Hematopoietic multipotent progenitor cell treated with erythropoietin and hydrocortisone succinate and interleukin-3 and kit ligand, for 6 days (in vitro differentiated cells): ENCODE results near the gene FCAMR.

ENCODE experiments used
- DNase-seq: peaks from one replicate; pipeline ENCODE4 v3.0.0-alpha.2; 2015

The FCAMR gene

DNA sequence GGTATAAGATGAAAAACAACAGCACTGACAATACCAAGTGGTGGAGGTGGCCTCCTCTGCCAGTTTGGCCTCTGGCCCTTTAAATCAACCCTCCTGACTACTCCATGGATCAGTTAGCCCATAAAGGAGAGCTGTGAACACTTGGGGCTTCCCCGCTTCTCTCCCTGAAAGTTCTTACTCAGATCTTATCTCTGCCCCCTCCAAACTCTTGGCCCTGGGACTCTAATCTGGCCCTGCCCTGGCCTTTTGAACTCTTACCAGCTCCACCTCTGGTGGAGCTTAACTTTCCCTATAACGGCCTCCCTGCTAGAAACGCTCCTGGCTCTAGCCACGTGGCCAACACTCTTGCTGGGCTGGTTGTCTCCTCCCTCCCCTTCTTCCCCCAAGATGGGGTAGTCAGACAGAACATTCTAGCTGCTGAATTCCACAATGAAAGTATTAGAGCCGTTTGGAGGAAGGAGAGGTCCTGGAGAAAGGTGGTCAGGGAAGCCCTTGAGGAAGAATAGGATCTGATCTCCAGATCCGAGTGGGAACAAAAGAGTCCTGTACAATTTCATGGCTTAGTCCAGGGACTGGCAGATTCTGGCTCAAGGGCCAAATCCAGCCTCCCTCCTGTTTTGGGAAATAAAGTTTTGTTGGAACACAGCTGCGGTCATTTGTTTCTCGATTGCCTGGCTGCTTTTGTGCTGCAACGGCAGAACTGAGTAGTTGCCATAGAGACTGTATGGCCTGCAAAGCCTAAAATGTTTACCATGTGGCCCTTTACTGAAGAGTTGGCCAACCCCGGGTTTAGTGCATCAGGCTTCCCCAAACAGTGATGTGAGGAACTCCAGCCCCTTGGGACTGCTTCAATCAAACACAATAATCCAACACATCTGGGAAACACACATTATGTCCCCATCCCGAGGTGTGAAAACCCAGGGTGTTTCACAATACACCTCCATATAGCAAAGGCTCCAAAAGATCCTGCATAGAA lies 14.5 kb downstream of the FCAMR start:
- no peak for DNase-seq

DNA sequence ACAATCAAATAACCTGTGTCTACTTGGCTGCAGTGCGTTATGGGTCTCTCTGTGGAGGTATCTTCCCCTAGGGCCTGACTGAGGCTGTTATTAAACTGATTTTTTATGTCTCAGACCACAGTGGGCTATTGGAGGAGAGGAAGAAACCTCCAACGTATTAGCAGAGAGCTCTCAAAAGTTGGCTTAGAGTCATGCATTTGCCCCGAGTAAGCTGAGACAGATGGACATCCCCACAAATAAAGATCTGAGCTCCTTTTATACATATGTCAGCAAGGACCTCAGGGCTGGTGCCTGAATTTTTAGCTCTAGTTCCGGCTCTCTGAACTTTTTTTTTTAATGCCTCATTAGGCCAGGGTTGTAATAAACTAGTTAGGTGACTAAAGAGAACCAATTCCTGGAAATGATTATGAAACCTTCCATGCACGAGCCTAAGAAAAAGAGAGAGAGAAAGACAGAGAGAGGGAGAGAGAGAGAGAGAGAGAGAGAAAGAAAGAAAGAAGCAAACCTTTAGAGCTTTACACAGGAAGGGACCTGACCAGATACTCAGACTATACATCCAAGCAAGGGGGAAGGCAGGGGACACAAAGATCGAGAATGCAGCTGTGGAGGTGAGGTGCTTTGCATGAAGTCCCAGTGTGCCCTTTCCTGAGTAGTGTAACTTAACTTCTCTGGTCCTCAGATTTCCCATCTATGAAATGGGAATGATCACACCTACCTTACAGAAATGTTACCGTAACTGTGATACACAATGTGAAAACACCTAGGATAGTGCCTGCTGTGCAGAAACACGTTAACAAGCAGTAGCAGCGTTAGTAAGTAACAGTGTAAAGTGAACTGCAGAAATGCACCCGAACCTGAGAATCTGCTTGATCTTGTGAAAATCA lies 15.6 kb downstream of the FCAMR start:
- no peak for DNase-seq

GRCh38 chr1:206953626-206954025 lies 16.6 kb downstream of the FCAMR start:
- DNase-seq = no peak

DNA sequence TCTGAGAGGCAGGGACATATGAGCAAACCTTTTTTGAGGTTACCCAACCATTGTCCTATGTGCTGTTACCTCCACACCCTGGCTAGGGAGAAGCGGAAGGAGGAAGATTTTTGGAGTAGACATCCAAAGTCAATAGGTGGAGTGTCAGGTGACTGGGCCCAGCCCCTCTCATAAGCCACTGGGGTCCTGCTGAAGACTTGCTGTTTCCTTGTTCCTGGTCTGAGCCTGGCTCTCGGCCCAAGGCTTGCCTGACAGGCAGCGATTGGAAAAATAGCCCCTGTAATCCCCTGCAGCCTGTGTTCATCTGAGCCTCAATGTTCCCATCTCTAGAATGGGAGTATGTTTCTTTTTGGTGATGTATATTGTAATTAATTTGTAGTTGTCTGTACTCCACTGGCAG lies 17.1 kb downstream of the FCAMR start:
- DNase-seq = no peak

DNA sequence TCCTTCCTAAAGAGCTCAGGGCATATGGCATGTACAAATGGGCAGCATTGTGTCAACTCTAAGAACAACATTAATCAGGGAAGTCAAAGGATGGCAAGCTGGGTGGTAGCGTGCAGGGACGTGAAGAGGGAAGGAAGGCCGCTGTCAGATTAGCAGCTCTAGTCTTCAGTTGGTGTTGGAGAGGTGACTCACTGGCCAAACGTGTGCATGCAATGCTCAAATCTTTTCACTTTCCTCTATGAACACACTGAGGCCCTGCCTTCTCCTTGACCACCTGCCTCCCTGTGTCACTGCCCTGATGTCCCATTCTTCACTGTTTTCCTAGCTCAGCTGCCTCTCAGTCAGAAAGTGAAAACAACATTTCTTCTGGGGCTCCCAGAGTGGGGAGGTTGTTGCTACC lies 18.1 kb downstream of the FCAMR start:
- peak; percentile 59 for DNase-seq

DNA sequence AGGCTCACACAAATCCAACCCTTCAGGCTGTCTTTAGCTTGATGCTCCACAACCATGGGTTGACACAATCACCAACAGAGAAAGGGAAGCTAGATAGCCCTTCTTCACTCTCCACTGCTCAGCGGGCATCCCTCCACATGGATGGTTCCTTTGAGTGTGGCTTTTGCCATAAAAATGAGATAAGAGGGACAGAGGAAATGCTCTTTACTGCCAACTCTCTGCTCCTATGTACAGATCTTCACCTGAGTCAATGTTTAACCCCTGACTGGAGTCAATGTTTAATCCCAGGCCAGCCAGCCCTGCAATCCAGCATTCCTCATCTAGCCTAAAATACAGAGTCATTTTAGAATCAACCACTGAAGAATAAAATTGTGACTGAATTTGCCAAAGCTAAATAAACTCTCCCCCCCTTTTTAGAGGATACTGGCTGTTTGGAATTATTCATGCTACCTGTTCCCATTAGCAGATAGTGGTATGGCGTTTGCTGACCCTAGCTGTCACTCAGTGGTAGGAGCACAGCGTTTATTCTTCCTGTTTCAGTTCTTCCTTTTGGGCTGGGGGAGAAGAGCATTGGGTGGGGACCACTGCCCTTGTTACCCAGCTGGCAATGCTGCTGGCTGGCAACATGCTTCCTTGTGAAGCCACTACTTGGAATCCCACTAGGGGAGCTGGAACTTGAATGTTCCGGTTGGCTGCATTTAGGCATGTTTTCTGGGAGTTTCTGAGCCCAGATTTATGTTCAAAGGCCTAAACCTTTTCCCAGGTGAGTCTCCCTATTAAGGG lies 18.8 kb downstream of the FCAMR start:
- DNase-seq = no peak

DNA sequence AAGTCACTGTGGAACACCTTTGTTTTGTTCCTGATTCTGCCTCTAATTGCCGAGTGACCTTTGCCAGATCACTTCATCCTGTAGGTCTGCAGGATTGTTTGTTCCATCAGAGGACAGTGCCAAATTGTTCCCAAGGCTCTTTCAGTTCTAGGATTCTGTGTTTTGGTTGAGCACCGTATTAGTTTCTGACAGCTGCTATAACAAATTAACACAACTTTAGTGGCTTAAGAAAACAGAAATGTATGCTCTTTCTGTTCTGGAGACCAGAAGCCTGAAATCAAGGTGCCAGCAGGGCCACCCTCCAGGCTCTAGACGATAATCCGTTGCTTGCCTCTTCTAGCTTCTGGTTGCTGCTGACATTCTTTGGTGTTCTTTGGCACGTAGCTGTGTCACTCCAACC lies 20.6 kb downstream of the FCAMR start:
- DNase-seq = no peak

DNA sequence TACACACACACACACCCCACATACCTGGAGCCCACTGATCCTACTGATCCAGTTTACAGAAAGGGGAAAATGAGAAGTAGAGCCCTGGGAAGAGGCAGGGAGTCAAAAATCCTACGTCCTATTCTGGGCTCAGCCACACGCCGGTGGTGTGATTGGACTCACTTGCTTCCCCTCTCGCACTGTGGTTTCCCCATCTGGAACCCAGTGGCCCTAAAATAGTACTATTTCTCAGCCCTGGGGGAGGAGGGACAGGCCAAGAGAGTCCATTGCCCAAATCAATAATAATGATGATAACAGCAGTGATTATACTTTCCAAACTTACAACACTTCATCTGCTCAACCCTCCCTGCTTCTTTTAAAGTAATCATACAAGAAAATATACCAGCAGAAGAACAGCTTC lies 21.1 kb downstream of the FCAMR start:
- no peak for DNase-seq

- no peak for DNase-seq
Observed at GRCh38 chr1:206947255-206947654, 23.0 kb downstream of the FCAMR start.

DNA sequence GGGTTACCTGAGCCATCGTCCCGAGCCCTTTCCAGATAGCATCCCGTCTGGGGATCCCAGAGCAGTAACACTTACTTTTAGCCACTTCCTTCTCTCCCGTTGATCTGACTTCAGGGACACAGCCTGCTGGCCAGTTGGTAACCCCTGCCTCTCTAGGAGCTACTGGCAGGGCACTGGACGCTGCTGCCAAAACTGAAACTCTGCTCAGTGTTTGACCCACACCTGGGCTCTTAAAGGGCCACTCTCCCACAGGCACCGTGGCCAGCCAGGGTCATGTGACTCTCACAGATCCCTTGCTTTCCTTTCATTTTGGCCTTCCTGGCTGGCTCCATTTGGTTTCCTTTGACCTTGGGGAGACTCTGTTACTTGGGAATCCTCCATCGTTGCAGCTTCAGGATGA lies 24.0 kb downstream of the FCAMR start, which contains the start of gene PIGR:
TSS of gene PIGR (minus strand) at position 206 of the 400 bp plus-strand sequence. CDS start 5,935 bp downstream, outside the sequence.
- DNase-seq = no peak

DNA sequence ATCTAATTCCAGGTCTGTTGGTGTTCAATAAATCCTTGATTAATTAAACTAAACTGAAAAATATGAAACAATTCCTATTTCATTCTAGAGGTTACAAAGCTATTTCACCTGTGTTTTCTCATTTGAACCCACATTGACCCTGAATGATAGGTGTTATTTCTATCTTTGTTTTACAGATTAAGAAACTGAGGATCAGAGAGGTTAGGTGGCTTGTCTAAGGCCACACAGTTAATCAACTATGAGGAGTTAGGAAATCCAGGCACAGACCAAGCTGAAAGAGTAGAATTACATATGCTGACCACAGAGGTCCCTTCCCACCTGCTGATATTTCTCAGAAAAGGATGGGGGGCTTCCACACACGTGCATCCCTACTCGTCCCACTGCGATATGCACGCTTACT lies 24.5 kb downstream of the FCAMR start:
- DNase-seq = no peak

DNA sequence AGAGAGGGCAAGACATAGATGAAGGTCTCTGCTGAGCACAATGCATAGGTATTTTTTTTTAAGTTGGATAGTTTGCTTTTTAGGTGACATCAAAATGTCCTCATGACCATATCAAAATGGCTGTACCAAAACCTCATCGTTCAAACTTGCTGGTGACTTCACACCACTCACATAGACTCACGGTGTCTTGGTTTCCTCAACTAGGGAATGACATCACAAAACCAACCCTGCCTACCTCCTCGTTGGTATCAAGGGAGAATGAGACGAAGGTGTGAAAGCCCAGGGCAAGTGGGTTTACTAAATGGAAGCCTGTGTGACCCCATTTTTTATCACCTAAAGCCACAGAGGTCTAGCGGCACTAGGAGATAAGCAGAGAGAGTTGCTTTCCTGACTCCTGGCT lies 25.6 kb downstream of the FCAMR start:
- peak; percentile 47 for DNase-seq

- DNase-seq = peak; percentile 88
Observed at GRCh38 chr1:206941766-206942418, 28.4 kb downstream of the FCAMR start.

GRCh38 chr1:206940588-206940936 lies 29.7 kb downstream of the FCAMR start:
- no peak for DNase-seq

DNA sequence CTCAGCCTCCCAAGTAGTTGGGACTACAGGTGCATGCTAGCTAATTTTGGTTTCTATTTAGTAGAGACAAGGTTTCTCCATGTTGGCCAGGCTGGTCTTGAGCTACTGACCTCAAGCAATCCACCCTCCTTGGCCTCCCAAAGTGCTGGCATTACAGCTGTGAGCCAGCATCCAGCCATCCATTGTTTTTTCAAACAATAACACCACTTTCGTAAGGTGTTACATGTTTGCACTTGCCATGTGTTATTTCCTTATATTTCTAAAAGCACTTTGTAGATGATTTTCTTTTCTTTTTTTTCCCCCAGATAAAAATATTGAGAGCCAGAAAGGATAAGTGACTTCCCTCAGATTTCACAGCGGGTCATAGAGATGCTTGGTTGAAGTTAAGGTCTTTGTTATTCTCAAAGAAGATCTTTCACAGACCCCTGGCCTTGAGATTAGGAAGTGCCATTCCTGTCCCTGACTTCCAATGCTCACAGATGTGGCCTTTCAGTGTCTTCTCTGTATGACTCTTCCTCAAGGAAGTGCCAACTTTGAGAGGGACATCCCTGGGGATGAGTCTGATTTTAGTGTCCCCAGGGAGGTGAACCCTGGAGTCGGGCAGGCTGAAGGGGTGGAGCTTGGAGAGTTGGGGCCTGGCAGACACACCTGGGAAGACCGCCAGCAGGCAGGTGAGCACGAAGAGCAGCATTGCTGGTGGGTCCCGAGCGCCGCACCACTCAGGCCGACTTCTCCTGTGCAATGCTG lies 30.2 kb downstream of the FCAMR start:
- no peak for DNase-seq

- no peak for DNase-seq
Observed at GRCh38 chr1:206939131-206939530, 31.1 kb downstream of the FCAMR start.

- DNase-seq = no peak
Observed at GRCh38 chr1:206937425-206937824, 32.8 kb downstream of the FCAMR start.

DNA sequence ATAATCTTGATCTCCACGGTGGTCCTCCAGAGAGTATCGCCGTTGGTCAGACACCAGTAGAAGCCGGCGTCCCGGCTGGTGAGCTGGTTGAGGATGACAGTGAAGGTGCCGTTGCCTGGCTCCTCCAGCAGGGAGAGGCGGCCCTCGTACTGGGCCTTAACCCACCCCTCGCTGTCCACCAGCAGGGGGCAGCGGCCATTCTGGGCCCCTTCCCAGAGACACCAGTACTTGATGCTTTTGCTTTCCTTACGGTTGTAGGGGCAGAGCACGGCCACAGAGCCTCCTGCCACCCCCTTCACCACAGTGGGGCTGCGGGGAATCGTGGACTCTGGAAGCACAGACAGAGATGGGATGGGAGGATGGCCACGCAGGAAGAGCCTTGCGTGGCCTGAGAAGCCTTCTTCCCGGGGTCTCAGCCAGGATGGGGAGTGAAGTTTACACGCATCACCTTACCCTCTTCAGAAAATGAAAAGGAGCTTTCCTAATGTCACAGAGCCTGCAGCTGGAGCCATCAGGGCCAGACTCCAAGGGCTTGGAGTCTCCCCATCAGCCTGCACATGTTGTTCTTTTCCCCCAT lies 34.7 kb downstream of the FCAMR start:
- DNase-seq = peak; percentile 81

GRCh38 chr1:206933333-206933945 lies 36.8 kb downstream of the FCAMR start:
- peak; percentile 70 for DNase-seq

DNA sequence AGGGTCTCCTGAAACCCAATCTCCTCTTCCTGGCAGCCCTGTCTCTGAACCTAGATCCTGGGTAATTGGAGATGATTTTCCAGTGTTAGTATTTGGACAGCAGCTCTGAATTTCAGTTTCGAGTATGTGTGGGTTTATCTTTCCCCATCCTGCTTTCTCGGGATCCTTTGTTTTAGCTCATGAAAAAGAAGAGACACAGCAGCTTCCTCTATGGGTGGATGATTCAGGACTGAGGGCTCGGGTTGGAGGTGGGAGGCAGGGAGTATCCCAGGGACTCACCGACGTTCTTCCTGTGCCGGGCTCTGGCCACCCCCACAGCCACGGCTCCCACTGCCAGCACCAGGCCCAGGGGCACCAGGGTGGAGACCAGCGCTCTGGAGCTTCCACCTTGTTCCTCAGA lies 38.1 kb downstream of the FCAMR start:
- no peak for DNase-seq

GRCh38 chr1:206931709-206932108 lies 38.6 kb downstream of the FCAMR start:
- no peak for DNase-seq
